H1 (cell line): ENCODE data around the gene COL4A1. TPM values are rescaled to one million over a fixed set of nuclear protein-coding genes. Genes with fewer than 3 reads are reported as not detected.

Source experiments
- polyA plus RNA-seq, 7 experiments: library from polyadenylated mRNA; depleted of rRNA in 3 of 7; stranded (reverse) in 5 of 7; unstranded in 2 of 7; fragments of >200 nt in 5 of 7; fragments of 200-250 nt in 2 of 7; gene quantifications; 1 replicate in 5 of 7; 2 replicates in 1 of 7; 4 replicates in 1 of 7; pipeline versions ENCODE4 v1.2.1 to v1.2.3, GENCODE V29; 2011 to 2013; ENCODE audit warnings: missing spikeins in 2 of 7, mixed read lengths in 2 of 7
- total RNA-seq: library from RNA; stranded (reverse); fragmentation: NEBNext Ultra II Directional; extraction: Animal tissue kit (Norgen Biotek cat#: 25700); gene quantifications from 2 replicates; pipeline ENCODE4 v1.2.1, GENCODE V29; 2021
- TF ChIP-seq, protein P1 (sequence below), 3 experiments: IDR thresholded peaks; 1 replicate in 2 of 3; 2 replicates in 1 of 3; pipeline versions ENCODE4 v1.5.1 to v1.6.1; 2011; ENCODE audit warnings: low read length in 3 of 3, mild to moderate bottlenecking in 3 of 3, inconsistent platforms in 2 of 3, low read depth in 1 of 3, moderate library complexity in 1 of 3; ENCODE audit not compliant: insufficient read depth in 1 of 3; ENCODE audit errors: control extremely low read depth in 1 of 3
- TF ChIP-seq, protein P2 (sequence below): IDR thresholded peaks from 2 replicates; pipeline ENCODE4 v1.6.1; 2012; ENCODE audit warnings: low read length, inconsistent platforms

The COL4A1 gene
- total and polyA plus RNA-seq, 2 of the 8 experiments (the other 6 are each of a cell fraction or from before 2014, with no cell fraction given): 30.7 to 82.0 TPM

DNA sequence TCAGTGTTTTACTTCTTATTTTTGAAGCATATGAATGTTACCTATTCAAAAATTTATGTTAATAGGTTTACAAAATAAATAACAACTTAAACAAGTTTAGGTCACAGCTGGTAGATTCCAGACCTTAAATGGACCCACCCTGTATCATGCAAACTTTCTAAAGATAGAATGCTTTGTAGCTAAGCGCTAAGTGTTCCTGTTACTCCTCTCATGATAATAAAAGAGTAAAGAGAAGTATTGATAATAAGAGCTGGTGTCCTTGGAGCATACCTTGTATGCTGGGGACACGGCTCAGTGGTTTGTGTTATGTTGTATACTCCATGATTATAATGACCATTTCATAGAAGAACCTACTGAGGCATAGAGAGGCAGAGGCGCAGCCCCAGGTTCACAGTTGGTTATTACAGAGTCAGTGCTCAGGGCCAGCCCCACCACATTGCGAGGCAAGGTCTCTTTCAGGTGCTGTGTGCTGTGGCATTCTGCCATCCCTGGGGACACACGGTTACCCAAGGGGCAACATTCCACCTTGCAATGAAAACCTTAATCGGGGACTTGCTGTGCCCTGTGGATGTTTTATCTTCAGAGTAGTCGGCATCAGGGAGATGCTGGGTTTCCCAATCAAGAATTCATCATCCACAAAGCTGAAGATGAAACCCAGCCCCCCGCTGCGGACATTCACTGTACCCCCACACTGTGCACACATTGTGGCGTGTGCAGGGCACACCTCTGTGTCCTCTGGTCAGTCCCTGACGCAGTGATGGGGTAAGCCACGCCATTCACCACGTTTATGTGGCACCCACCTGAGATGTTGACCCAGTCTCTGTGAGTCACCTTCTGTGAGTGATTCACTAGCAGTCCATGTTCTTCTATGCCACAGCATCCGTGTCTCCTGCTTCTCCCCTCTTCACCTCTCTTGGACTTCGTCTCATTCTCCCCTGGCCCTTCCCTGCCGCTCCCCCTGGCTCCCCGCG lies 186.7 kb downstream of the COL4A1 start (continued):
- TF ChIP-seq, protein P1, sequence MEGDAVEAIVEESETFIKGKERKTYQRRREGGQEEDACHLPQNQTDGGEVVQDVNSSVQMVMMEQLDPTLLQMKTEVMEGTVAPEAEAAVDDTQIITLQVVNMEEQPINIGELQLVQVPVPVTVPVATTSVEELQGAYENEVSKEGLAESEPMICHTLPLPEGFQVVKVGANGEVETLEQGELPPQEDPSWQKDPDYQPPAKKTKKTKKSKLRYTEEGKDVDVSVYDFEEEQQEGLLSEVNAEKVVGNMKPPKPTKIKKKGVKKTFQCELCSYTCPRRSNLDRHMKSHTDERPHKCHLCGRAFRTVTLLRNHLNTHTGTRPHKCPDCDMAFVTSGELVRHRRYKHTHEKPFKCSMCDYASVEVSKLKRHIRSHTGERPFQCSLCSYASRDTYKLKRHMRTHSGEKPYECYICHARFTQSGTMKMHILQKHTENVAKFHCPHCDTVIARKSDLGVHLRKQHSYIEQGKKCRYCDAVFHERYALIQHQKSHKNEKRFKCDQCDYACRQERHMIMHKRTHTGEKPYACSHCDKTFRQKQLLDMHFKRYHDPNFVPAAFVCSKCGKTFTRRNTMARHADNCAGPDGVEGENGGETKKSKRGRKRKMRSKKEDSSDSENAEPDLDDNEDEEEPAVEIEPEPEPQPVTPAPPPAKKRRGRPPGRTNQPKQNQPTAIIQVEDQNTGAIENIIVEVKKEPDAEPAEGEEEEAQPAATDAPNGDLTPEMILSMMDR (IDR thresholded peaks at IDR 0.05; ENCODE audit: control extremely low read depth in 1 of 3, insufficient read depth in 1 of 3, low read depth in 1 of 3, low read length in 3 of 3): no peak
- TF ChIP-seq, protein P2, sequence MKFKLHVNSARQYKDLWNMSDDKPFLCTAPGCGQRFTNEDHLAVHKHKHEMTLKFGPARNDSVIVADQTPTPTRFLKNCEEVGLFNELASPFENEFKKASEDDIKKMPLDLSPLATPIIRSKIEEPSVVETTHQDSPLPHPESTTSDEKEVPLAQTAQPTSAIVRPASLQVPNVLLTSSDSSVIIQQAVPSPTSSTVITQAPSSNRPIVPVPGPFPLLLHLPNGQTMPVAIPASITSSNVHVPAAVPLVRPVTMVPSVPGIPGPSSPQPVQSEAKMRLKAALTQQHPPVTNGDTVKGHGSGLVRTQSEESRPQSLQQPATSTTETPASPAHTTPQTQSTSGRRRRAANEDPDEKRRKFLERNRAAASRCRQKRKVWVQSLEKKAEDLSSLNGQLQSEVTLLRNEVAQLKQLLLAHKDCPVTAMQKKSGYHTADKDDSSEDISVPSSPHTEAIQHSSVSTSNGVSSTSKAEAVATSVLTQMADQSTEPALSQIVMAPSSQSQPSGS: no peak
